BJ (cell line): ENCODE measurements around the gene RALA. TPM values are rescaled to one million over a fixed set of nuclear protein-coding genes. Genes with fewer than 3 reads are reported as not detected.
"Not testable (repeated sequence)": the region's sequence is repeated elsewhere in the genome, so short reads cannot be mapped to it uniquely, and the experiment has no call there.

ENCODE experiments used
- CTCF ChIA-PET: fragments of 350-600 bp; formaldehyde crosslinking; extraction: SDS; loops from one replicate; lab custom pipeline; 2021; ENCODE audit warnings: antibody characterized with exemption, inconsistent platforms; lab: Yijun Ruan, JAX
- POLR2A ChIA-PET: fragments of 300-600 bp; sonication (Branson Sonifier 250); formaldehyde crosslinking; extraction: SDS; loops from one replicate; lab custom pipeline; 2021; ENCODE audit warnings: antibody characterized with exemption; lab: Charles Lee
- DNase-seq: peaks from one replicate; pipeline ENCODE4 v3.0.0-alpha.2; 2011; ENCODE audit warnings: low read depth
- H3K27me3 ChIP-seq: 2 replicates; pipeline ENCODE4 v1.6.0; 2011; ENCODE audit warnings: low read length; ENCODE audit not compliant: control insufficient read depth, insufficient read depth
- H3K36me3 ChIP-seq: 2 replicates; pipeline ENCODE4 v1.5.1; 2011; ENCODE audit warnings: low read length; ENCODE audit not compliant: control insufficient read depth, insufficient read depth
- H3K4me3 ChIP-seq: 2 replicates; pipeline ENCODE4 v1.5.1; 2011; ENCODE audit warnings: low read depth, mild to moderate bottlenecking, control low read depth, low read length
- CTCF ChIP-seq: IDR thresholded peaks from 2 replicates; pipeline ENCODE4 v1.5.1; 2011; ENCODE audit warnings: low read depth, mild to moderate bottlenecking, control low read depth, inconsistent platforms, low read length, moderate library complexity; ENCODE audit not compliant: insufficient read depth
- polyA plus RNA-seq: library from polyadenylated mRNA; depleted of rRNA; stranded (reverse); fragments of >200 nt; gene quantifications from 2 replicates; pipeline ENCODE4 v1.2.3, GENCODE V29; 2011

The RALA gene
- polyA plus RNA-seq, 1 experiment: 14.9 TPM

DNA sequence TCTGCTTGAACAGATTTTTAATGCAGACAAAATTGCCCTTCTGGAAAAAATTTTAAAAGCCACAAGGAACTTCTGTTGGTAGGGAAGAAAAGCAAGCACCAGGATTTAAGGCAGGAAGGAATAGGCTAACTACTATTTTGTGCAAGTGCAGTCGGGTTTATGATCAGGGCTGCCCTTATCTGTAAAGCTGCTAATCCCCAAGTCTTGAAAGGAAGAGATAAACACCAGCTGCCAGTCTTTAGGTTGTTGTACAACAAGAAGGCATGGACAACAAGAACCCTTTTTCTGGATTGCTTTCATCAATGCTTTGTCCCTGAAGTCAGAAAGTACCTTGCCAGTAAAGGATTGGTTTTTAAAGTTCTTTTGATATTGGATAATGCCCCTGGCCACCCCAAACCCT lies 40.7 kb downstream of the RALA start:
- CTCF ChIA-PET: interaction anchor here (0.6 to 1.0 kb wide), 2 partner anchors 15 to 895 kb away, joined by 3 to 4 read pairs; no protein-coding TSS in a partner anchor
- DNase-seq: no peak
- Histone ChIP-seq H3K27me3 (no peaks in the 10 kb centered on the region), H3K36me3 (peaks cover 2% of the 10 kb centered on the region; the same call in 1 of the 2 replicates), H3K4me3 (no peak overlapping the region)
- no peak for TF ChIP-seq CTCF
- POLR2A ChIA-PET: no interaction called here

DNA sequence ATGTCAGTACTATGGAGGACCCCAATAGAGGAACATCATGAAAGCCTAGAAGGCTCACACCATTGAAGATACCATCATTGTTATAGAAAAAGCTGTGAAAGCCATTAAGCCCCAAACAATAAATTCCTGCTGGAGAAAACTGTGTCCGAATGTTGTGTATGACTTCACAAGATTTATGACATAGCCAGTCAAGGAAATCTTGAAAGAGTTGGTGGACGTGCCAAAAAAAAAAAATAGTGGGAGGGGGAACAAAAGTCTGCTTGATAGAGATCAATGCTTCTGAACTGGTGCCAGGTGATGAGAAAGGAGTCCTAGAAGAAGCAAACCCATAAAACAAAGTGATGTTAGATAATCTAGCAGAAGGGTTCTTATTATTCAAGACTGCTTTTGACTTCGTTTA lies 41.2 kb downstream of the RALA start:
- Histone ChIP-seq H3K4me3 (no peak overlapping the region), H3K27me3 (no peaks in the 10 kb centered on the region), H3K36me3 (peaks cover 2% of the 10 kb centered on the region; the same call in 1 of the 2 replicates)
- TF ChIP-seq CTCF: no peak
- no peak for DNase-seq
- POLR2A ChIA-PET: no interaction called here
- CTCF ChIA-PET: no interaction called here

DNA sequence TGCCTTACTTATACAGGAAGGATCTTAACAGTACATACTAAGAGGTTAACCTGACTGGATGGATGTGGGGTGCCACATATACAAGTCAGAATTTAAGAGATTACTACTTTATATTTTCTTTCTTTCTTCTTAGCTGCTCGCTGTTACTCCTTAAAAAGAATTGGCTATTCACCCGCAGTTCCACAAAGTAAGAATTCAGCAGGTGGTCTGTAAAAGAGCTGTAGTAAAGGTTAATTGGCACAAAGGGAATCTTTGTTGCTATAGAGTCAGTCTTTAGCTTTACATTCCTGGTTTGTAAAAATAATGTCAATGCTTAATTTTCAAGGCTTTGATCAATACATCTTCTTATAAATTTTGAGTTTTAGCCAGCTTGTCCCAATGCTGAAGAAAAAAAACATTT lies 43.2 kb downstream of the RALA start:
- no peak overlapping the region for H3K4me3 ChIP-seq
- no peak for DNase-seq
- no peaks in the 10 kb centered on the region for H3K27me3 ChIP-seq
- TF ChIP-seq CTCF: no peak
- POLR2A ChIA-PET: no interaction called here
- CTCF ChIA-PET: interaction anchor here (1.3 to 1.6 kb wide), 3 partner anchors 12 to 76 kb away, joined by 3 to 5 read pairs (median 4); no protein-coding TSS in a partner anchor
- H3K36me3 ChIP-seq: peaks cover 2% of the 10 kb centered on the region; the same call in 1 of the 2 replicates

DNA sequence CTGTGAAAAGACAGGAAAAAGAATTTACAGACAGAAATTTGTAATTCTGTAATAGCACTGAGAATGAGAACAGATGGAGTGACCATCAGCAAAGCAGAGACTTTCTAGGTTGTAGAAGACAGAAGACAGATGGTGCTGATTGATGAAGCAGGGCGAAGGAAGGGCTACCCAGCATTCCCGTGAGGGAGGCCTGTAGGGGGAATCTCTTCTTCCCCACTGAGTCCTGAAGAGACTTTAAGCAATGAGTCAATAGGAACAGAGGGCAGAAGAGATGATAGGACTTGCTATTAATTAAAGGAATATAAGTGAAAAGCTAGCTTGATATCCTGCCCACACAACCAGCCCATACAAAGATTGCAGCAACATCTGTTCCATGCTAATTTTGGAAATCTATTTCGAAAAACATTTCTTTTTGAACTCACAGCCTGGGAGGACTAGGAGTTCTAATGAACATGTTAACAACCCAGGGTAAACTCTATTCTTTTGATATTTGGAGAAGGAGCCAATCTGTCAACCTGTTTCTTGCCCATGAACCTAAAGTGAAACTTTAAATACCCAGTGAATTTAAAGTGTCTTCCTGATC lies 44.1 kb downstream of the RALA start:
- DNase-seq: no peak
- POLR2A ChIA-PET: no interaction called here
- no peaks in the 10 kb centered on the region; the same call in 1 of the 2 replicates for H3K36me3 ChIP-seq
- no peak overlapping the region for H3K4me3 ChIP-seq
- H3K27me3 ChIP-seq: no peaks in the 10 kb centered on the region
- no peak for TF ChIP-seq CTCF
- CTCF ChIA-PET: interaction anchor here (1.3 to 1.6 kb wide), 3 partner anchors 13 to 75 kb away, joined by 3 to 5 read pairs (median 4); no protein-coding TSS in a partner anchor

- not testable (repeated sequence) for H3K36me3 ChIP-seq
These were observed 44.9 kb downstream of the RALA start for GRCh38 chr7:39668280-39668679.

More at GRCh38 chr7:39668280-39668679, 44.9 kb downstream of the RALA start:
- H3K4me3 ChIP-seq, POLR2A ChIA-PET, CTCF ChIA-PET, DNase-seq, H3K27me3 ChIP-seq: not testable (repeated sequence)
